Measurements from ENCODE around the gene SKI. TPM values are rescaled to one million over a fixed set of nuclear protein-coding genes. Genes with fewer than 3 reads are reported as not detected.

The SKI gene
- total RNA-seq, 2 experiments from 2014 or later = 286 to 324 TPM

DNA sequence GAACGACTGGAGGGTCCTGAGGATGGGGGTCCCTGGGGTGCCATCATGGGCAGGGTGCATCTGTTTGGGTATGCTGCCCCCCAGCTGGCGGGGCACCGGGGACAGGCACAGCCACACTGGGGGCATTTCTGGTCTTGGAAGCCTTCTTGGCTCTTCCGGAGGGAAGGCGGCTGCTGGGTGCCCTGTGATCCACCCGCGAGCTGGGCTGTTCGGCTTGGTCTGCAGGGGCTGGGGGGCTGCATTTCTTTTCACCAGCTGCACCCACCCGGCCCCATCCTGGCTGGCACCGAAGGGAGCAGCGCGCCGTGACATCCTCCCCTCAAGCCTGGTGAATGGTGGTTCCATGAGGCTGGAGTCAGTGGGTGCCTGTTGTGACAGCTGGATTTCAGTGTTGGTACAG is 45.7 kb upstream of the SKI start:
- Mint-ChIP-seq H3K4me3 (no peak overlapping the region), H3K4me1 (ENCODE audit: low read depth) (no peaks in the 10 kb centered on the region), H3K36me3 (ENCODE audit: low read depth) (peaks cover 13% of the 10 kb centered on the region), H3K9me3 (no peaks in the 10 kb centered on the region), H3K27ac (no peak overlapping the region), H3K27me3 (no peaks in the 10 kb centered on the region)
- TF ChIP-seq, protein P1, sequence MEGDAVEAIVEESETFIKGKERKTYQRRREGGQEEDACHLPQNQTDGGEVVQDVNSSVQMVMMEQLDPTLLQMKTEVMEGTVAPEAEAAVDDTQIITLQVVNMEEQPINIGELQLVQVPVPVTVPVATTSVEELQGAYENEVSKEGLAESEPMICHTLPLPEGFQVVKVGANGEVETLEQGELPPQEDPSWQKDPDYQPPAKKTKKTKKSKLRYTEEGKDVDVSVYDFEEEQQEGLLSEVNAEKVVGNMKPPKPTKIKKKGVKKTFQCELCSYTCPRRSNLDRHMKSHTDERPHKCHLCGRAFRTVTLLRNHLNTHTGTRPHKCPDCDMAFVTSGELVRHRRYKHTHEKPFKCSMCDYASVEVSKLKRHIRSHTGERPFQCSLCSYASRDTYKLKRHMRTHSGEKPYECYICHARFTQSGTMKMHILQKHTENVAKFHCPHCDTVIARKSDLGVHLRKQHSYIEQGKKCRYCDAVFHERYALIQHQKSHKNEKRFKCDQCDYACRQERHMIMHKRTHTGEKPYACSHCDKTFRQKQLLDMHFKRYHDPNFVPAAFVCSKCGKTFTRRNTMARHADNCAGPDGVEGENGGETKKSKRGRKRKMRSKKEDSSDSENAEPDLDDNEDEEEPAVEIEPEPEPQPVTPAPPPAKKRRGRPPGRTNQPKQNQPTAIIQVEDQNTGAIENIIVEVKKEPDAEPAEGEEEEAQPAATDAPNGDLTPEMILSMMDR (IDR thresholded peaks at IDR 0.05) = no peak
- ATAC-seq (ENCODE audit: poor library complexity) (no peak), DNase-seq (no peak)
- Histone ChIP-seq H3K27me3 (ENCODE audit: control insufficient read depth in 1 of 2, insufficient read depth in 2 of 2, low read length in 2 of 2) (no peaks in the 10 kb centered on the region), H3K4me3 (ENCODE audit: low read length) (no peak overlapping the region), H3K9me3 (ENCODE audit: control insufficient read depth in 1 of 2, insufficient read depth in 1 of 2, low read length in 2 of 2) (no peaks in the 10 kb centered on the region), H3K36me3 (ENCODE audit: insufficient read depth, low read length) (peaks cover 18% of the 10 kb centered on the region), H3K4me1 (ENCODE audit: insufficient read depth, low read length) (no peaks in the 10 kb centered on the region), H3K27ac (ENCODE audit: low read depth in 1 of 2, low read length in 2 of 2) (no peak overlapping the region)
- ChIA-PET POLR2A (no interaction called here), CTCF (no interaction called here)
- intact Hi-C loops (cut with DNase I, micrococcal nuclease) = no loop called here

DNA sequence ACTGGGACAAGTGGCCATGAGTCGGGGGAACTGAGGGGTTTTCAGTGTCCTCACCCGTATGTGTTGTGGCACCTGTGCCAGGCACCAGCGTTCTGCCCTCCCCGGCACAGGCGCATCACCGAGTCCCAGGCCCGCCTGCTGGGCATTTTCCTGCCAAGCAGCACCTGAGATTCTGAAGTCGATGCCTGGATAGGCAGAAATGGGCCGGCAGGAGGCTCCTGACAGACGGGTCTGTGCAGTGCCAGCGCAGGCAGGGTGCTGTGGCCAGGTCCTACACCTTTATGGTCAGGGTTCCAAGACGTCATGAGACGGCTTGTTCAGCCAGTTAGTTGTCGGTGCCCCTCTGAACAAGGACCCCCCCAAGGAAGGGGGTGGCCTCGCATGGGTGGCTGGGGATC is 44.2 kb upstream of the SKI start:
- H3K36me3 ChIP-seq (ENCODE audit: insufficient read depth, low read length) = peaks cover 12% of the 10 kb centered on the region
- H3K4me3 ChIP-seq (ENCODE audit: low read length) = no peak overlapping the region
- no peaks in the 10 kb centered on the region for H3K4me1 Mint-ChIP-seq (ENCODE audit: low read depth)
- no peak for DNase-seq
- no peak for ATAC-seq (ENCODE audit: poor library complexity)
- no peak overlapping the region for H3K27ac ChIP-seq (ENCODE audit: low read depth in 1 of 2, low read length in 2 of 2)
- no peaks in the 10 kb centered on the region for H3K27me3 ChIP-seq (ENCODE audit: control insufficient read depth in 1 of 2, insufficient read depth in 2 of 2, low read length in 2 of 2)
- H3K4me1 ChIP-seq (ENCODE audit: insufficient read depth, low read length) = no peaks in the 10 kb centered on the region
- H3K27me3 Mint-ChIP-seq = no peaks in the 10 kb centered on the region
- no peak overlapping the region for H3K27ac Mint-ChIP-seq
- peaks cover 6% of the 10 kb centered on the region for H3K36me3 Mint-ChIP-seq (ENCODE audit: low read depth)
- H3K9me3 Mint-ChIP-seq = no peaks in the 10 kb centered on the region
- no peak overlapping the region for H3K4me3 Mint-ChIP-seq
- ChIA-PET CTCF (no interaction called here), POLR2A (no interaction called here)
- intact Hi-C loops (cut with DNase I, micrococcal nuclease) = no loop called here
- TF ChIP-seq, protein P1 (IDR thresholded peaks at IDR 0.05) = no peak
- H3K9me3 ChIP-seq (ENCODE audit: control insufficient read depth in 1 of 2, insufficient read depth in 1 of 2, low read length in 2 of 2) = no peaks in the 10 kb centered on the region

DNA sequence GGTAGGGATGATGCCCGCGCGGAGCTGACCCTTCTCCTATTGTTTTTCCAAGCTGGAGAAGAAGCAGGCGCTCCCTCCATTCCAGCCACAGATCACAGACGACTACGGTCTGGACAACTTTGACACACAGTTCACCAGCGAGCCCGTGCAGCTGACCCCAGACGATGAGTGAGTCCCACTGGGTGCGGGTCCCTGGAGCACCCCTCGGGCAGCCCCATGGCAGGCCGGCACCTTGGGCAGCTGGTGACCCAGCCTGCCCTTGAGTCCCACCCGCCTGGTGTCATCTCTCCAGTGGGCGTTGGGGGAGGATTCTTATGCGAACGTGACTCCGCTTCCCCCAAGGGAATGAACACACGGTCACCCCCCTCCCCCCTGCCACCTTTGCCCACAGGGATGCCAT is 43.6 kb upstream of the SKI start:
- H3K27me3 ChIP-seq (ENCODE audit: control insufficient read depth in 1 of 2, insufficient read depth in 2 of 2, low read length in 2 of 2) = no peaks in the 10 kb centered on the region
- TF ChIP-seq, protein P1 (IDR thresholded peaks at IDR 0.05) = no peak
- peaks cover 0 to 1% of the 10 kb centered on the region in 2 experiments for H3K9me3 ChIP-seq (ENCODE audit: control insufficient read depth in 1 of 2, insufficient read depth in 1 of 2, low read length in 2 of 2)
- ChIA-PET CTCF (no interaction called here), POLR2A (no interaction called here)
- peaks cover 6% of the 10 kb centered on the region for H3K36me3 Mint-ChIP-seq (ENCODE audit: low read depth)
- no peak for ATAC-seq (ENCODE audit: poor library complexity)
- no peaks in the 10 kb centered on the region for H3K9me3 Mint-ChIP-seq
- intact Hi-C loops (cut with DNase I, micrococcal nuclease) = no loop called here
- H3K36me3 ChIP-seq (ENCODE audit: insufficient read depth, low read length) = peaks cover 12% of the 10 kb centered on the region
- no peak overlapping the region for H3K27ac Mint-ChIP-seq
- H3K27me3 Mint-ChIP-seq = no peaks in the 10 kb centered on the region
- no peak overlapping the region for H3K4me3 ChIP-seq (ENCODE audit: low read length)
- H3K27ac ChIP-seq (ENCODE audit: low read depth in 1 of 2, low read length in 2 of 2) = no peak overlapping the region
- no peak overlapping the region for H3K4me3 Mint-ChIP-seq
- H3K4me1 Mint-ChIP-seq (ENCODE audit: low read depth) = no peaks in the 10 kb centered on the region
- peaks cover 3% of the 10 kb centered on the region for H3K4me1 ChIP-seq (ENCODE audit: insufficient read depth, low read length)
- DNase-seq = no peak

Data from CD4-positive, alpha-beta T cell (primary cell).